Left kidney (tissue), 8 donors: ENCODE data around the gene ANOS1. TPM values are rescaled to one million over a fixed set of nuclear protein-coding genes. Genes with fewer than 3 reads are reported as not detected.
"Not testable (repeated sequence)": the region's sequence is repeated elsewhere in the genome, so short reads cannot be mapped to it uniquely, and the experiment has no call there.

Source experiments
- DNase-seq: peaks from one replicate; pipeline ENCODE4 v3.0.0-alpha.2; 2013
- long read RNA-seq, 8 donors: transcript quantifications; one replicate each; lab custom pipeline, GENCODE V29; 2026
- polyA plus RNA-seq: library from polyadenylated mRNA; unstranded; fragments of 120-200 nt; gene quantifications from one replicate; pipeline ENCODE4 v1.2.1, GENCODE V29; 2013; ENCODE audit not compliant: insufficient read length

Gene ANOS1, protein sequence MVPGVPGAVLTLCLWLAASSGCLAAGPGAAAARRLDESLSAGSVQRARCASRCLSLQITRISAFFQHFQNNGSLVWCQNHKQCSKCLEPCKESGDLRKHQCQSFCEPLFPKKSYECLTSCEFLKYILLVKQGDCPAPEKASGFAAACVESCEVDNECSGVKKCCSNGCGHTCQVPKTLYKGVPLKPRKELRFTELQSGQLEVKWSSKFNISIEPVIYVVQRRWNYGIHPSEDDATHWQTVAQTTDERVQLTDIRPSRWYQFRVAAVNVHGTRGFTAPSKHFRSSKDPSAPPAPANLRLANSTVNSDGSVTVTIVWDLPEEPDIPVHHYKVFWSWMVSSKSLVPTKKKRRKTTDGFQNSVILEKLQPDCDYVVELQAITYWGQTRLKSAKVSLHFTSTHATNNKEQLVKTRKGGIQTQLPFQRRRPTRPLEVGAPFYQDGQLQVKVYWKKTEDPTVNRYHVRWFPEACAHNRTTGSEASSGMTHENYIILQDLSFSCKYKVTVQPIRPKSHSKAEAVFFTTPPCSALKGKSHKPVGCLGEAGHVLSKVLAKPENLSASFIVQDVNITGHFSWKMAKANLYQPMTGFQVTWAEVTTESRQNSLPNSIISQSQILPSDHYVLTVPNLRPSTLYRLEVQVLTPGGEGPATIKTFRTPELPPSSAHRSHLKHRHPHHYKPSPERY
- 10.3 TPM for polyA plus RNA-seq
- long read RNA-seq, donor 1, full-length matches to known transcripts: 4 of 9 reads
- long read RNA-seq, donor 1, partial matches to known transcripts: 5 of 9 reads
- long read RNA-seq, donor 1, other reads (novel, unspliced or antisense): 0 of 9 reads
- long read RNA-seq, donor 2, partial matches to known transcripts: 5 of 5 reads
- long read RNA-seq, donor 2, other reads (novel, unspliced or antisense): 0 of 5 reads
- long read RNA-seq, donor 3: 0 reads
- long read RNA-seq, donor 4: 0 reads
- long read RNA-seq, donor 5: 0 reads
- long read RNA-seq, donor 6, partial matches to known transcripts: 5 of 5 reads
- long read RNA-seq, donor 6, other reads (novel, unspliced or antisense): 0 of 5 reads
- long read RNA-seq, donor 7: 0 reads
- long read RNA-seq, donor 8: 0 reads

DNA sequence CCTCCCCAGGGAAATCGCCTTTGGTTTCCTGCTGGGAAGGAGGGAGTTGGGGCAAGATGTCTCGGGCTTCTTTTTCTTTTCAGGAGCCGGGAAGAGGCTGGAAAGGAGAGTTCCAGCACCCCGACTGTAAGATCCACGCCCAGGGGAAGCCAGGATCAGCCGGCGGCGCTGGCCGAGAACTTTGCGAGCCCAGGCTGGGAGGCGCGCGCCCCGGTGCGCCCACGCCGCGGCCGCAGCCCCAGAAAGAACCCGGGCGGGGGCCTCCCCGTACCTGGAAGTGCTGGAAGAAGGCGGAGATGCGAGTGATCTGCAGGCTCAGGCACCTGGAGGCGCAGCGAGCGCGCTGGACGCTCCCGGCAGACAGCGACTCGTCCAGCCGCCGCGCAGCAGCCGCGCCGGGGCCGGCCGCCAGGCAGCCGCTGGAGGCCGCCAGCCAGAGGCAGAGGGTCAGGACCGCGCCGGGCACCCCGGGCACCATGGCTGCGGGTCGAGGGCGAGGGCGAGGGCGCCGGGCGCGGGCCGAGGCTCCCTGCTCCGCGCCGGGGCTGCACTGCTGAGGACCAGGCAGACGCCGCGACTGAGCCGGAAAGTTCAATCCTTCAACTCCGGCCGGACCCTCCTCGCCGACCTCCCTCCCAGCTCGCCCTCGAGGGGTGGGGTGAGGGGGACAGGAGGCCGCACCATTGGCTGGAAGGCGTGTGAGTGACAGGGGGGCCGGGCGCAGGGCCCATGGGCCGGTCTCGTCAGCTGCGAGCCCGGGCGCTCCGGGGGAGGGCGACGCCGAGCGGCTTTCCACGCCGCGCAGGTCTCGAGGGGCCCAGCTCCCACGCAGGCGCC is at the start of gene ANOS1:
Gene ANOS1, minus strand, starts transcription at position 579 of the 837 bp plus-strand sequence. Its CDS starts 101 bp downstream, at position 478.
- DNase-seq: peak; percentile 57

DNA sequence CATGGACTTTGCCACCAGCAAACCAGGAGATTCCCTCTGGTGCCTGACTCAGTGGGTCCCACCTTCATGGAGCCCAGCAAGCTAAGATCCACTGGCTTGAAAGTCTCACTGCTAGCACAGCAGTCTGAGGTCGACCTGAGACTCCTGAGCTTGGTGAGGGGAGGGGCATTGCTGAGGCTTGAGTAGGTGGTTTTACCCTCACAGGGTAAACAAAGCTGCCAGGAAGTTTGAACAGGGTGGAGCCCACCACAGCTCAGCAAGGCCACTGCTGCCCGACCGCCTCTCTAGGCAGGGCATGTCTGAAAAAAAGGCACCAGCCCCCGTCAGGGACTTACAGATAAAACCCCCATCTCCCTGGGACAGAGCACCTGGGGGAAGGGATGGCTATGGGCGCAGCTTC is 41.2 kb upstream of the ANOS1 start:
- no peak for DNase-seq

DNA sequence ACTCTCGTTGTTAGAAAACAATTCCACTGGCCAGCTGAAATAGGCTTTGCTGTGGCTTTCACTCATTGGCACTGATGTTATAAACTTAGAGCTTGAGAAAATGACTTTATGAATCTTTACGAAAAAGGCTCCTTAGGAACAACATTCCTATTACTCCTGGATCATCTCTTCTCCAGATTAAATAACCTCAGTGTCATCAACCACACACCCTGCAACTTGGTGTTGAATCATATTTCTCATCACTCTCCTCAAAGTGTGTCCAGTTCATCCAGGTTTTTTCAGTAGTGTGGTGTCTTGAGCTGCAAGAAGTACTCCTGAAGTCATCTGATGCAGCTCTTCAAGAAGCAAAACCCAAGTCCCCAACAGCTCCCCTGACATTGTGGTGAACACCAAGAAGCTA is 28.1 kb upstream of the ANOS1 start:
- DNase-seq: no peak

- DNase-seq: not testable (repeated sequence)
Measured at GRCh38 chrX:8758706-8759105, 26.8 kb upstream of the ANOS1 start.

- not testable (repeated sequence) for DNase-seq
Measured at GRCh38 chrX:8757609-8758389, 25.9 kb upstream of the ANOS1 start.

GRCh38 chrX:8755813-8756212 is 23.9 kb upstream of the ANOS1 start:
- no peak for DNase-seq

- DNase-seq: no peak
Measured at GRCh38 chrX:8755116-8755515, 23.2 kb upstream of the ANOS1 start.

GRCh38 chrX:8749697-8750096 is 17.8 kb upstream of the ANOS1 start:
- no peak for DNase-seq

DNA sequence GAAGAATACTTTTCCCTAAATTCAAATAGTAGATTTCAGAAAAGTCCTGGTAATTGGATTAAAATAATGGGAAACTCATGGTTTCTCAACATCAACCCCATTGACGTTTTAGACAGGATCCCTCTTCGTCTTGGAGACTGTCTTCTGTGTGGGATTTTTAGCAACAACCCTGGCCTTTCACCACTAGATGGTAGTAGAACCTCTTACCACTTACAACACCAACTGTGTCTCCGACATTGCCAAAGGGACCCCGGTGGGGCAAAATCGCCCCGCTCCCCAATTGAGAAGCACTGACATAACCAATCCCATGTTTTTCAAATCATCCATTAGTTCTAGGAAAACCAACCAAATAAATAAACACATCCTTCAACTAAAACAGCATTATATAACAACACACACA is 16.9 kb upstream of the ANOS1 start:
- no peak for DNase-seq

DNA sequence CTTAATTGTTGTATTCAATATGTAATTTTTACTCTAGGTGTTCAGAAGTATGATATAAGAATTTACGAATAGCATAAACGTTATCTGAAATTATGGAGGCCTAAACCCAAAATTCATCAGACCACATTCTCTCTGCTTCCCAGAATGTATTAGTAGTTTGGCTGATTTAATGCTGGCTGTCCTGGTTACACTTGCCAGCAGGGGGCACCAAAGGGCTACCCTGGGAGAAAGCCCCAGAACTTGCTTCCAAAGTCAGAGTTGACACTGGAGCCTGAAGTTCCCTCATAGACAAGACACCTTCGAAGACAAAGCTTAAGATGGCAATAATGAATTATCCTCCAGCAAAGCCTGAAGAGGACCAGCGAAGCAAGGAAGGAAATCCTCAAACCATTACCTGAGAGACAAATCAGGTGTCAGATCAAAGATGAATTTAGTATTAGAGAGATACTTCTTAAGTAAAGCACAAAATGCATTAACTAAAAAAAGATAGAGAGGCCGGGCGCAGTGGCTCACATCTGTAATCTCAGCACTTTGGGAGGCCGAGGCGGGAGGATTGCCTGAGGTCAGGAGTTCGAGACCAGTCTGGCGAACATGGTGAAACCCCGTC is 11.3 kb upstream of the ANOS1 start:
- DNase-seq: no peak

- no peak for DNase-seq
Measured at GRCh38 chrX:8741981-8742380, 10.0 kb upstream of the ANOS1 start.

- no peak for DNase-seq
Measured at GRCh38 chrX:8738588-8739189, 6.8 kb upstream of the ANOS1 start.

DNA sequence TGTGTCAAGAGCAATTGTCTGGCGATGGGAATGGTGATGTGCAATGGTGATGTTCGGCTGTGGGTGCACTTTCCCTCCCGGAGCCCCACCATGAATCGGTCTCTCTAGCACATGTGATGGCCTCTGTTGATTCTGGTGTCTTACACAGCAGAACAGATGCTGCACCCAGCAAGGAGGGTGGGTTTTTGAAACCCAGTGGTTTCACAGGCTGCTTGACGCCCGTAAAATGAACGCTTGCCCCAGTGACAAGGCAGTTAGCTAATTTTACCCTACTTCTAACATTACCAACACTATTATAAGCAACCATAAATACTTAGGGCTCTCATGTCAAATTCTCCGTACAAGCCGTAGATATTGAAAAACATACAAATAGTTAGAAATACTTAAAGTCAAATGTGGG is 5.9 kb upstream of the ANOS1 start:
- no peak for DNase-seq

DNA sequence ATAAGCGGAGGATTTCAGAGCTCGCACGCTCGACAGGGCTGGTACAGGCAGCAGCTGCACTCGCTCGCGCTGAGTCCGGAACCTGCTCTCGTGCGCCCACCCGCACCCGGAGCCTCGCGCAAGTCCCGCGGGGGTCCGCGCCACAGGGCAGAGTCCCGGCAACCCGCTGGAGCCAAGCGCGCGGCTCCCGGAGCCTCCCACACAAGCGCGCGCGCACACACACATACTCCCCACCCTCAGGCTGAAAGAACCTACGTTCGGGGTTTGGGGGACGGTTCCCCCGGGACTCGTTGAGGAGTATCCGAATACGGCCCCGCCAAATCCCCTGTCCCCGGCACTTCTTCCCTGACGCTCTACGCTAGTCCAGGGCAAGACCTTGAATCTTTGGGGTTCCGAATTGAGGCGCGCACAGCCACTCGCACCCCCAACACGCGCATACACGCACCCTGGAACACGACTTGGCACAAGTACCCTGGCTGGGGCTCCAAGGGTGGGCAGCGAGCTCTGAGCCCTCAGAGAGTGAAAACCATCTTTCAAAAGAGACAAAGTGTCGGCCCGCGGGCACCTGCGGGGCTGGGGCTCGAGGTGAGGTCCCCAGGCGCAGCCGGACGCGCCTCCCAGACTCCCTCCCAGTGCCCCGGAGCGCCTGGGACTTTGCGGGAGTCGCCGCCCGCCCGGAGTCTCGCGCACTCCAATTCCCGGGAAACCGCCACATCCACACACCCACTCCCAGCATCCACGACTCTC is 952 bp downstream of the ANOS1 start:
- DNase-seq: no peak

DNA sequence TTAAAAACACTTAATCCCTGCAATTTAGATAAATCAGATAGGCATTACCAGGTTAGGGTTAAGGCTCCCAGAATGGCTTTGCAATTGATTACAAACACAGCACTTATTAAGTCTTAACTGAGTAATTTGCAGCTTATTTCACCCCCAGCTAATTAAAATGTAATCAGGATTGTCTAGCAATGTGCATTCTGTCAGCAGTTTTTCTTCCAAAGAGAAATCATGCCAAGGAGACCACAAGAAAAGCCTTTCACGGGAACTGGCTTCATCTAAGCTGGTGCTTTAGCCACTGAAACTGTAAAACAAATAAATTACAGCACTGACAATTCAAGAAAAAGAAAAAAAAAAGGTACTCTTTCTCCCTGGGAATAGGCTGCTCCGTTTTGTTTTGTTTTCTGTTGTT is 2.1 kb downstream of the ANOS1 start:
- no peak for DNase-seq

- DNase-seq: no peak
Measured at GRCh38 chrX:8728932-8729535, 2.9 kb downstream of the ANOS1 start.

DNA sequence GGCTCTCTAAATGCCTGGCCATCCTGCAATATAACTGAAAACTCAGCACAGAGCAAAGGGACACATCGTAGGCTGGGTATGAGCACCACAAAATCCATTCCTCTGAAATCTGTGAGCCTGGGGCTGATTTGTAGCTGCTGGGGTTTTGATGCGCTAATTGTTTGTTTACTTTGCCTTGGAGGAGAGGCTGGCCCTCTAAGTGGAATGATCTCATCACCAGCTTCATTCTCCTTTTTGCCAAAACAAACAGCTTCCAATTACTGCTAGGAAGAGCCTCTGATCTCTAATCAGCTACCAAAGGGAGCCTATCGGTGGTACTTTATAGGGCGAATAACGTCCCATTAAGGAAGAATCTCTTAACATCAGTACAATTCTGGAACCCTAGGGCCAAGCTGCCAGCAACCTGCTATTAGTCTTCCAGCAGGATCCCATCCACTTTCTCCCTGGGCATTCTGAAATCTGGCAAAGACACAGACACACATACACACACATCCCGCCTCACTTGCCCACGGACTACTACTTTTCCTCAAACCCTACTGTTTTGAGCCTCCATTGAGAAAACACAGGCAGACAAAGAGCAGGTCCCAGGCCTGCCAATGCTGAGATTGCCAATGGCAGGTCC is 5.8 kb downstream of the ANOS1 start:
- no peak for DNase-seq

GRCh38 chrX:8724300-8724699 is 7.6 kb downstream of the ANOS1 start:
- no peak for DNase-seq
